ENCODE results near the gene ELAVL3.

Gene ELAVL3

GRCh38 chr19:11458236-11458900 is 22.5 kb downstream of the ELAVL3 start:
- no peak for ATAC-seq
- TF ChIP-seq CSRNP3 (CRISPR knock-in tag; IDR thresholded peaks at IDR 0.05), result no peak
- TF ChIP-seq BACH2 (CRISPR knock-in tag; IDR thresholded peaks at IDR 0.05; ENCODE audit: borderline replicate concordance), result no peak

GRCh38 chr19:11457831-11458230 is 23.0 kb downstream of the ELAVL3 start:
- no peak for ATAC-seq
- no peak for TF ChIP-seq TCF4 (CRISPR knock-in tag; IDR thresholded peaks at IDR 0.05; ENCODE audit: borderline replicate concordance)
- TF ChIP-seq CSRNP3 (CRISPR knock-in tag; IDR thresholded peaks at IDR 0.05), result no peak
- TF ChIP-seq ARNTL (CRISPR knock-in tag; IDR thresholded peaks at IDR 0.05; ENCODE audit: borderline replicate concordance, low read depth), result no peak
- no peak for TF ChIP-seq PPARA (CRISPR knock-in tag; IDR thresholded peaks at IDR 0.05; ENCODE audit: borderline replicate concordance)
- no peak for TF ChIP-seq CSDC2 (CRISPR knock-in tag; IDR thresholded peaks at IDR 0.05)
- TF ChIP-seq CREB5 (CRISPR knock-in tag; IDR thresholded peaks at IDR 0.05; ENCODE audit: low read depth), result no peak
- no peak for TF ChIP-seq ZFP3 (CRISPR knock-in tag; IDR thresholded peaks at IDR 0.05)
- no peak for TF ChIP-seq RARB (CRISPR knock-in tag; IDR thresholded peaks at IDR 0.05)
- TF ChIP-seq GLIS3 (CRISPR knock-in tag; IDR thresholded peaks at IDR 0.05), result no peak

GRCh38 chr19:11457115-11457514 is 23.7 kb downstream of the ELAVL3 start:
- TF ChIP-seq GLIS3 (CRISPR knock-in tag; IDR thresholded peaks at IDR 0.05) (no peak), BACH2 (CRISPR knock-in tag; IDR thresholded peaks at IDR 0.05; ENCODE audit: borderline replicate concordance) (no peak), ESRRG (CRISPR knock-in tag; IDR thresholded peaks at IDR 0.05) (no peak), TOX (CRISPR knock-in tag; IDR thresholded peaks at IDR 0.05; ENCODE audit: borderline replicate concordance) (no peak), CREB5 (CRISPR knock-in tag; IDR thresholded peaks at IDR 0.05; ENCODE audit: low read depth) (no peak), POU6F1 (CRISPR knock-in tag; IDR thresholded peaks at IDR 0.05; ENCODE audit: borderline replicate concordance, low read depth) (no peak), RARB (CRISPR knock-in tag; IDR thresholded peaks at IDR 0.05) (no peak), PPARA (CRISPR knock-in tag; IDR thresholded peaks at IDR 0.05; ENCODE audit: borderline replicate concordance) (no peak), ZNF565 (CRISPR knock-in tag; conservative IDR thresholded peaks at IDR 0.05; ENCODE audit: low read depth) (no peak), ZNF8 (CRISPR knock-in tag; IDR thresholded peaks at IDR 0.05) (no peak), SNAI2 (CRISPR knock-in tag; IDR thresholded peaks at IDR 0.05) (no peak), ZFP3 (CRISPR knock-in tag; IDR thresholded peaks at IDR 0.05) (no peak)
- ATAC-seq, result no peak

- no peak for TF ChIP-seq ESRRG (CRISPR knock-in tag; IDR thresholded peaks at IDR 0.05)
- no peak for TF ChIP-seq CSDC2 (CRISPR knock-in tag; IDR thresholded peaks at IDR 0.05)
- TF ChIP-seq PATZ1 (CRISPR knock-in tag; IDR thresholded peaks at IDR 0.05; ENCODE audit: borderline replicate concordance), result no peak
- no peak for TF ChIP-seq ZFP30 (CRISPR knock-in tag; IDR thresholded peaks at IDR 0.05)
- no peak for TF ChIP-seq TSHZ2 (CRISPR knock-in tag; IDR thresholded peaks at IDR 0.05)
- TF ChIP-seq CSRNP3 (CRISPR knock-in tag; IDR thresholded peaks at IDR 0.05), result no peak
- no peak for TF ChIP-seq BACH2 (CRISPR knock-in tag; IDR thresholded peaks at IDR 0.05; ENCODE audit: borderline replicate concordance)
- TF ChIP-seq ISL1 (CRISPR knock-in tag; IDR thresholded peaks at IDR 0.05), result no peak
- TF ChIP-seq ZNF565 (CRISPR knock-in tag; conservative IDR thresholded peaks at IDR 0.05; ENCODE audit: low read depth), result no peak
- TF ChIP-seq TOX (CRISPR knock-in tag; IDR thresholded peaks at IDR 0.05; ENCODE audit: borderline replicate concordance), result no peak
- TF ChIP-seq ZNF8 (CRISPR knock-in tag; IDR thresholded peaks at IDR 0.05), result no peak
- ATAC-seq, result no peak
Observed at GRCh38 chr19:11456659-11457058, 24.2 kb downstream of the ELAVL3 start.
